IMR-90 (cell line): Measurements from ENCODE around the gene LDLRAD3. TPM values are rescaled to one million over a fixed set of nuclear protein-coding genes. Genes with fewer than 3 reads are reported as not detected.

Experiments used
- ATAC-seq: fragments of 200-7000 bp; cut with Tn5 transposase; 2 replicates; pipeline ENCODE4 v1.9.1; 2020; ENCODE audit warnings: low read depth, mild to moderate bottlenecking, moderate library complexity
- BruUV-seq: library from RNA; stranded (reverse); fragments of 400-500 nt; replicated peaks from 2 replicates; lab custom pipeline; 2021; lab: Mats Ljungman, UMichigan
- CTCF ChIA-PET: fragments of 300-600 bp; formaldehyde crosslinking; extraction: SDS; loops from one replicate; lab custom pipeline; 2021; ENCODE audit warnings: antibody characterized with exemption; lab: Yijun Ruan, JAX
- POLR2A ChIA-PET: fragments of 300-600 bp; sonication (Branson Sonifier 250); formaldehyde crosslinking; loops from one replicate; lab custom pipeline; 2022; ENCODE audit warnings: antibody characterized with exemption; ENCODE audit not compliant: unreplicated experiment; lab: Charles Lee
- DNase-seq: peaks from one replicate; pipeline ENCODE4 v3.0.0; 2013
- H2AFZ ChIP-seq: replicated peaks from 2 replicates; pipeline ENCODE3; 2013; ENCODE audit warnings: low read length, mild to moderate bottlenecking; ENCODE audit not compliant: poor library complexity
- H2AK5ac ChIP-seq: 2 replicates; pipeline ENCODE4 v1.6.1; 2013; ENCODE audit warnings: low read depth, low read length, inconsistent platforms
- H2AK9ac ChIP-seq: replicated peaks from 2 replicates; pipeline ENCODE3; 2013; ENCODE audit warnings: mild to moderate bottlenecking, low read depth, low read length, moderate library complexity; ENCODE audit not compliant: poor library complexity
- H2BK120ac ChIP-seq: 2 replicates; pipeline ENCODE4 v1.6.1; 2013; ENCODE audit warnings: low read depth, low read length, inconsistent platforms
- H2BK15ac ChIP-seq: 3 replicates; pipeline ENCODE4 v1.6.1; 2013; ENCODE audit warnings: low read depth, low read length, inconsistent platforms
- H2BK20ac ChIP-seq: 2 replicates; pipeline ENCODE4 v1.6.1; 2013; ENCODE audit warnings: low read depth, mild to moderate bottlenecking, inconsistent platforms, low read length, moderate library complexity
- H2BK5ac ChIP-seq: 2 replicates; pipeline ENCODE4 v1.6.1; 2013; ENCODE audit warnings: mild to moderate bottlenecking, low read depth, low read length, inconsistent platforms; ENCODE audit not compliant: poor library complexity, severe bottlenecking
- H3K14ac ChIP-seq: replicated peaks from 2 replicates; pipeline ENCODE4 v1.6.1; 2013; ENCODE audit warnings: low read depth, low read length, inconsistent platforms
- H3K18ac ChIP-seq: 2 replicates; pipeline ENCODE4 v1.6.1; 2013; ENCODE audit warnings: low read depth, low read length, control low read depth
- H3K23ac ChIP-seq: 2 replicates; pipeline ENCODE4 v1.6.1; 2013; ENCODE audit warnings: low read depth, low read length, inconsistent platforms
- H3K27ac ChIP-seq: 2 replicates; pipeline ENCODE4 v1.5.1; 2013; ENCODE audit warnings: mild to moderate bottlenecking, control low read depth, low read length; ENCODE audit not compliant: insufficient read depth
- H3K27me3 ChIP-seq: 2 replicates; pipeline ENCODE4 v1.6.1; 2013; ENCODE audit warnings: low read length; ENCODE audit not compliant: control insufficient read depth, insufficient read depth
- H3K36me3 ChIP-seq: 2 replicates; pipeline ENCODE4 v1.6.1; 2013; ENCODE audit warnings: low read length, mixed read lengths; ENCODE audit not compliant: control insufficient read depth, insufficient read depth
- H3K4ac ChIP-seq: 2 replicates; pipeline ENCODE4 v1.6.1; 2013; ENCODE audit warnings: low read depth, low read length, inconsistent platforms
- H3K4me1 ChIP-seq: 2 replicates; pipeline ENCODE4 v1.6.1; 2013; ENCODE audit warnings: low read length, mixed read lengths; ENCODE audit not compliant: control insufficient read depth, insufficient read depth
- H3K4me2 ChIP-seq: 2 replicates; pipeline ENCODE4 v1.6.1; 2013; ENCODE audit warnings: low read depth, mild to moderate bottlenecking, control low read depth, low read length, moderate library complexity
- H3K4me3 ChIP-seq: 2 replicates; pipeline ENCODE4 v1.5.1; 2013; ENCODE audit warnings: low read depth, mild to moderate bottlenecking, control low read depth, low read length, moderate library complexity; ENCODE audit not compliant: insufficient read depth
- H3K56ac ChIP-seq: 2 replicates; pipeline ENCODE4 v1.6.1; 2013; ENCODE audit warnings: low read length, inconsistent platforms; ENCODE audit not compliant: insufficient read depth; ENCODE audit errors: extremely low read depth
- H3K79me1 ChIP-seq, 2 experiments: 2 replicates each; pipeline ENCODE4 v1.6.1; 2013; ENCODE audit warnings: low read length in 2 of 2, inconsistent platforms in 1 of 2, low read depth in 1 of 2
- H3K9ac ChIP-seq: 2 replicates; pipeline ENCODE4 v1.6.1; 2013; ENCODE audit warnings: low read depth, low read length, control low read depth
- H3K9me1 ChIP-seq: 2 replicates; pipeline ENCODE4 v1.6.1; 2013; ENCODE audit warnings: low read length, inconsistent platforms; ENCODE audit not compliant: insufficient read depth
- H3K9me3 ChIP-seq: 2 replicates; pipeline ENCODE4 v1.6.1; 2013; ENCODE audit warnings: low read length; ENCODE audit not compliant: control insufficient read depth, insufficient read depth
- H4K20me1 ChIP-seq: 2 replicates; pipeline ENCODE4 v1.6.1; 2013; ENCODE audit warnings: low read length, inconsistent platforms; ENCODE audit not compliant: insufficient read depth
- H4K5ac ChIP-seq: 2 replicates; pipeline ENCODE4 v1.6.1; 2013; ENCODE audit warnings: mild to moderate bottlenecking, low read depth, low read length, control low read depth
- H4K8ac ChIP-seq, 2 experiments: 2 replicates each; pipeline ENCODE4 v1.6.1; 2013; ENCODE audit warnings: low read depth in 2 of 2, low read length in 2 of 2, control low read depth in 1 of 2, inconsistent platforms in 1 of 2
- H4K91ac ChIP-seq: 2 replicates; pipeline ENCODE4 v1.6.1; 2013; ENCODE audit warnings: low read depth, low read length, inconsistent platforms; ENCODE audit not compliant: insufficient read depth
- BHLHE40 ChIP-seq: fragments of 150-350 bp; IDR thresholded peaks from 2 replicates; pipeline ENCODE4 v1.6.1; 2016; ENCODE audit warnings: mild to moderate bottlenecking, low read depth, low read length
- CEBPB ChIP-seq: IDR thresholded peaks from 2 replicates; pipeline ENCODE4 v1.6.1; 2012; ENCODE audit warnings: low read depth, low read length, improper control_type of control experiment
- CHD1 ChIP-seq: IDR thresholded peaks from 2 replicates; pipeline ENCODE4 v1.6.1; 2012; ENCODE audit warnings: low read depth, low read length, improper control_type of control experiment
- CTCF ChIP-seq: conservative IDR thresholded peaks from 2 replicates; pipeline ENCODE4 v1.5.1; 2012; ENCODE audit warnings: mild to moderate bottlenecking, low read depth, low read length, improper control_type of control experiment
- ELK1 ChIP-seq: fragments of 150-350 bp; IDR thresholded peaks from 2 replicates; pipeline ENCODE4 v1.6.1; 2016; ENCODE audit warnings: low read depth, mild to moderate bottlenecking, low read length, moderate library complexity, borderline replicate concordance
- FOS ChIP-seq: fragments of 150-350 bp; IDR thresholded peaks from 2 replicates; pipeline ENCODE4 v1.6.1; 2016; ENCODE audit warnings: low read depth, low read length
- MAFK ChIP-seq: IDR thresholded peaks from 2 replicates; pipeline ENCODE4 v1.6.1; 2012; ENCODE audit warnings: low read depth, low read length, improper control_type of control experiment
- MAZ ChIP-seq: IDR thresholded peaks from 2 replicates; pipeline ENCODE4 v1.6.1; 2012; ENCODE audit warnings: low read depth, mild to moderate bottlenecking, low read length, improper control_type of control experiment, moderate library complexity, borderline replicate concordance
- NFE2L2 ChIP-seq: fragments of 150-350 bp; IDR thresholded peaks from 2 replicates; pipeline ENCODE4 v1.6.1; 2016; ENCODE audit warnings: low read depth, mild to moderate bottlenecking, low read length
- POLR2A ChIP-seq: IDR thresholded peaks from 2 replicates; pipeline ENCODE4 v1.6.1; 2012; ENCODE audit warnings: mild to moderate bottlenecking, low read depth, low read length
- RCOR1 ChIP-seq: IDR thresholded peaks from 2 replicates; pipeline ENCODE4 v1.6.1; 2012; ENCODE audit warnings: mild to moderate bottlenecking, low read length, improper control_type of control experiment; ENCODE audit not compliant: insufficient replicate concordance
- RFX5 ChIP-seq: IDR thresholded peaks from 2 replicates; pipeline ENCODE4 v1.8.0; 2012; ENCODE audit warnings: low read depth, mild to moderate bottlenecking, low read length, moderate library complexity
- SMC3 ChIP-seq: fragments of 150-350 bp; IDR thresholded peaks from 2 replicates; pipeline ENCODE4 v1.6.1; 2016; ENCODE audit warnings: low read depth, mild to moderate bottlenecking, antibody characterized with exemption, low read length, moderate library complexity
- USF2 ChIP-seq: fragments of 150-350 bp; IDR thresholded peaks from 2 replicates; pipeline ENCODE4 v1.6.1; 2017; ENCODE audit warnings: mild to moderate bottlenecking, antibody characterized with exemption, low read length, low read depth
- WGBS, 2 experiments: methylation state at CpG; one replicate each; pipeline versions ENCODE4 v1.1.5 to v1.1.7; 2013; ENCODE audit warnings: missing lambda C conversion rate in 2 of 2; ENCODE audit not compliant: insufficient read length in 1 of 2; ENCODE audit errors: extremely low coverage in 2 of 2; 5-methylcytosine and 5-hydroxymethylcytosine counted together
- dilution Hi-C: fragments of 300-500 bp; cut with HindIII; formaldehyde crosslinking; loops from one replicate; pipeline ENCODE4 v1.14.3; 2018; ENCODE audit warnings: low sequenced_read_pairs; ENCODE audit not compliant: unreplicated experiment
- in situ Hi-C: fragments of 300-500 bp; cut with MboI; formaldehyde crosslinking; loops from 3 replicates; pipeline ENCODE4 v1.14.3; 2019; ENCODE audit warnings: low sequenced_read_pairs, inconsistent platforms, mixed read lengths
- intact Hi-C: fragments of 100-400 bp; cut with micrococcal nuclease; formaldehyde crosslinking; loops from 2 replicates; pipeline ENCODE4 v1.10.0; 2022
- polyA plus RNA-seq, 3 experiments: library from polyadenylated mRNA; depleted of rRNA; stranded (reverse); fragments of >200 nt; gene quantifications; 2 replicates each; pipeline ENCODE4 v1.2.3, GENCODE V29; 2012; ENCODE audit warnings: low replicate concordance in 1 of 3
- total RNA-seq: library from RNA; depleted of rRNA; stranded (reverse); fragments of >200 nt; gene quantifications from 2 replicates; pipeline ENCODE4 v1.2.3, GENCODE V29; 2012

LDLRAD3 gene
- total and polyA plus RNA-seq, 2 of the 4 experiments (the other 2 are of a cell fraction) = 2.7 to 6.4 TPM

- H4K5ac ChIP-seq = no peak overlapping the region
- H3K18ac ChIP-seq = no peak overlapping the region
- peaks cover 2% of the 10 kb centered on the region; the same call in 1 of the 2 replicates for H3K4me1 ChIP-seq
- in situ Hi-C loops (no loop called here), dilution Hi-C loops (no loop called here), intact Hi-C loops (no loop called here)
- H3K56ac ChIP-seq = no peak overlapping the region
- no peak overlapping the region for H3K4me2 ChIP-seq
- H3K9me1 ChIP-seq = peaks cover 2% of the 10 kb centered on the region
- no peak overlapping the region for H2AFZ ChIP-seq
- no peak overlapping the region for H4K8ac ChIP-seq
- no peak overlapping the region for H3K4me3 ChIP-seq
- no peak overlapping the region for H3K23ac ChIP-seq
- H2BK15ac ChIP-seq = no peak overlapping the region
- BruUV-seq = no TSS peak
- H3K4ac ChIP-seq = no peak overlapping the region
- ATAC-seq (no peak), DNase-seq (no peak)
- no peaks in the 10 kb centered on the region for H3K36me3 ChIP-seq
- peaks cover 10 to 23% of the 10 kb centered on the region in 2 experiments for H3K79me1 ChIP-seq
- H2AK5ac ChIP-seq = no peak overlapping the region
- H4K20me1 ChIP-seq = 0 out of 2 replicates have a peak, but pooled peaks cover under 1% of the 10 kb centered on the region
- no CpG with 5 or more reads among the region's 6 CpGs for WGBS, 2 experiments
- H3K14ac ChIP-seq = no peak overlapping the region
- ChIA-PET POLR2A (no interaction called here), CTCF (no interaction called here)
- no peaks in the 10 kb centered on the region for H3K9me3 ChIP-seq
- no peak overlapping the region for H3K9ac ChIP-seq
- no peak overlapping the region for H3K27ac ChIP-seq
- no peak overlapping the region for H4K91ac ChIP-seq
- H3K27me3 ChIP-seq = no peaks in the 10 kb centered on the region
- no peak overlapping the region for H2BK20ac ChIP-seq
- H2BK5ac ChIP-seq = no peak overlapping the region
- no peak overlapping the region for H2AK9ac ChIP-seq
- no peak overlapping the region for H2BK120ac ChIP-seq
- no peak for TF ChIP-seq RFX5
- no peak for TF ChIP-seq CEBPB
- TF ChIP-seq USF2 = no peak
- no peak for TF ChIP-seq BHLHE40
- TF ChIP-seq POLR2A = no peak
- no peak for TF ChIP-seq CTCF
- TF ChIP-seq MAZ = no peak
- no peak for TF ChIP-seq MAFK
- no peak for TF ChIP-seq NFE2L2
- TF ChIP-seq ELK1 = no peak
- no peak for TF ChIP-seq SMC3
- TF ChIP-seq FOS = no peak
- TF ChIP-seq CHD1 = no peak
- TF ChIP-seq RCOR1 = no peak
Measured at GRCh38 chr11:35976434-35976833, 32.6 kb downstream of the LDLRAD3 start.
